ENCODE results near the gene NR3C2. TPM values are rescaled to one million over a fixed set of nuclear protein-coding genes. Genes with fewer than 3 reads are reported as not detected.

Gene NR3C2
- total and polyA plus RNA-seq, 2 of the 4 experiments (the other 2 are of a cell fraction): 1.1 to 2.3 TPM

DNA sequence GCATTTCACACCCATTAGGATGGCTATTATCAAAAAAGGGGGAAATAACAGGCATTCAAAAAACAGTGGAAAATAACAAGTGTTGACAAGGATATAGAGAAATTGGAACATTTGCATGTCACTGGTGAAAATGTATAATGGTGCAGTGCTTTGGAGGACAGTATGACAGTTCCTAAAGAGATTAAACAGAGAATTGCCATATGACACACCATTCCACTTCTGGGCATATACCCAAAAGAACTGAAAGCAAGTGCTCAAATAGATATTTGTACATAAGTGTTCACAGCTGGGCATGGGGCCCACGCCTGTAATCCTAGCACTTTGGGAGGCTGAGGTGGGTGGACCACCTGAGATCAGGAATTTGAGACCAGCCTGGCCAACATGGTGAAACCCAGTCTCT, 348.1 kb downstream of the NR3C2 start:
- dilution Hi-C loops (cut with HindIII; ENCODE audit: low sequenced_read_pairs, unreplicated experiment): no loop called here

More for the DNA sequence above, 348.1 kb downstream of the NR3C2 start:
- Histone ChIP-seq H2BK120ac (ENCODE audit: low read depth, low read length) (no peak overlapping the region), H2BK20ac (ENCODE audit: low read depth, low read length) (no peak overlapping the region), H2AK5ac (ENCODE audit: low read depth, low read length) (no peak overlapping the region), H2BK5ac (ENCODE audit: low read depth, low read length, poor library complexity, severe bottlenecking) (no peak overlapping the region), H3K36me3 (ENCODE audit: control insufficient read depth, insufficient read depth, low read length) (no peaks in the 10 kb centered on the region), H4K20me1 (ENCODE audit: insufficient read depth, low read length) (no peaks in the 10 kb centered on the region), H3K9me3 (ENCODE audit: control insufficient read depth, insufficient read depth, low read length) (no peaks in the 10 kb centered on the region), H3K9ac (ENCODE audit: low read depth, low read length) (no peak overlapping the region), H3K4me3 (ENCODE audit: insufficient read depth, low read depth, low read length) (no peak overlapping the region), H3K56ac (ENCODE audit: extremely low read depth, insufficient read depth, low read length) (no peak overlapping the region), H3K4me1 (ENCODE audit: control insufficient read depth, insufficient read depth, low read length) (no peaks in the 10 kb centered on the region), H3K18ac (ENCODE audit: low read depth, low read length) (no peak overlapping the region), H3K9me1 (ENCODE audit: insufficient read depth, low read length) (peaks cover 5% of the 10 kb centered on the region; the same call in 1 of the 2 replicates), H3K27me3 (ENCODE audit: control insufficient read depth, insufficient read depth, low read length) (no peaks in the 10 kb centered on the region), H3K79me1 (ENCODE audit: low read depth in 1 of 2, low read length in 2 of 2) (no peaks in the 10 kb centered on the region), H3K23ac (ENCODE audit: low read depth, low read length) (no peak overlapping the region), H4K91ac (ENCODE audit: insufficient read depth, low read depth, low read length) (no peak overlapping the region), H4K8ac (ENCODE audit: low read depth in 2 of 2, low read length in 2 of 2) (no peak overlapping the region), H3K14ac (replicated peaks; ENCODE audit: low read depth, low read length) (no peak overlapping the region), H3K4me2 (ENCODE audit: low read depth, low read length) (no peak overlapping the region), H2BK15ac (ENCODE audit: low read depth, low read length) (no peak overlapping the region), H4K5ac (ENCODE audit: low read depth, low read length) (no peak overlapping the region), H2AFZ (replicated peaks; ENCODE audit: low read length, poor library complexity) (no peak overlapping the region), H3K4ac (ENCODE audit: low read depth, low read length) (no peak overlapping the region), H2AK9ac (replicated peaks; ENCODE audit: low read depth, low read length, poor library complexity) (no peak overlapping the region), H3K27ac (ENCODE audit: insufficient read depth, low read length) (no peak overlapping the region)
- BruUV-seq (replicated peaks): no TSS peak
- DNase-seq: no peak
- no CpG with 5 or more reads among the region's 1 CpG for WGBS, 2 experiments (ENCODE audit: extremely low coverage in 2 of 2, insufficient read length in 1 of 2)
- no peak for ATAC-seq (ENCODE audit: low read depth)
- ChIA-PET CTCF (no interaction called here), POLR2A (ENCODE audit: unreplicated experiment) (no interaction called here)
- TF ChIP-seq MAZ (IDR thresholded peaks at IDR 0.05; ENCODE audit: borderline replicate concordance, low read depth, low read length) (no peak), RAD21 (IDR thresholded peaks at IDR 0.05; ENCODE audit: low read length) (no peak)
- TF ChIP-seq, protein P1, sequence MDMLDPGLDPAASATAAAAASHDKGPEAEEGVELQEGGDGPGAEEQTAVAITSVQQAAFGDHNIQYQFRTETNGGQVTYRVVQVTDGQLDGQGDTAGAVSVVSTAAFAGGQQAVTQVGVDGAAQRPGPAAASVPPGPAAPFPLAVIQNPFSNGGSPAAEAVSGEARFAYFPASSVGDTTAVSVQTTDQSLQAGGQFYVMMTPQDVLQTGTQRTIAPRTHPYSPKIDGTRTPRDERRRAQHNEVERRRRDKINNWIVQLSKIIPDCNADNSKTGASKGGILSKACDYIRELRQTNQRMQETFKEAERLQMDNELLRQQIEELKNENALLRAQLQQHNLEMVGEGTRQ (IDR thresholded peaks at IDR 0.05; ENCODE audit: low read depth, low read length): no peak
- TF ChIP-seq, protein P2, sequence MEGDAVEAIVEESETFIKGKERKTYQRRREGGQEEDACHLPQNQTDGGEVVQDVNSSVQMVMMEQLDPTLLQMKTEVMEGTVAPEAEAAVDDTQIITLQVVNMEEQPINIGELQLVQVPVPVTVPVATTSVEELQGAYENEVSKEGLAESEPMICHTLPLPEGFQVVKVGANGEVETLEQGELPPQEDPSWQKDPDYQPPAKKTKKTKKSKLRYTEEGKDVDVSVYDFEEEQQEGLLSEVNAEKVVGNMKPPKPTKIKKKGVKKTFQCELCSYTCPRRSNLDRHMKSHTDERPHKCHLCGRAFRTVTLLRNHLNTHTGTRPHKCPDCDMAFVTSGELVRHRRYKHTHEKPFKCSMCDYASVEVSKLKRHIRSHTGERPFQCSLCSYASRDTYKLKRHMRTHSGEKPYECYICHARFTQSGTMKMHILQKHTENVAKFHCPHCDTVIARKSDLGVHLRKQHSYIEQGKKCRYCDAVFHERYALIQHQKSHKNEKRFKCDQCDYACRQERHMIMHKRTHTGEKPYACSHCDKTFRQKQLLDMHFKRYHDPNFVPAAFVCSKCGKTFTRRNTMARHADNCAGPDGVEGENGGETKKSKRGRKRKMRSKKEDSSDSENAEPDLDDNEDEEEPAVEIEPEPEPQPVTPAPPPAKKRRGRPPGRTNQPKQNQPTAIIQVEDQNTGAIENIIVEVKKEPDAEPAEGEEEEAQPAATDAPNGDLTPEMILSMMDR (conservative IDR thresholded peaks at IDR 0.05; ENCODE audit: low read depth, low read length): no peak
- in situ Hi-C loops (cut with MboI; ENCODE audit: low sequenced_read_pairs) (no loop called here), intact Hi-C loops (cut with micrococcal nuclease) (no loop called here)

Data from IMR-90 (cell line).